Thoracic aorta (tissue), 2 donors: ENCODE data around the gene SMPD3. TPM values are rescaled to one million over a fixed set of nuclear protein-coding genes. Genes with fewer than 3 reads are reported as not detected.

Experiments
- ATAC-seq: fragments of 150-250 bp; one replicate; pipeline ENCODE4 v1.8.0; 2017; ENCODE audit warnings: low read depth; ENCODE audit not compliant: insufficient number of reproducible peaks, low FRiP score
- DNase-seq: peaks from one replicate; pipeline ENCODE4 v3.0.0-alpha.2; 2020; ENCODE audit warnings: low spot score
- H3K27ac ChIP-seq, 2 donors: fragments of 200-600 bp; sonication (generic); 1 replicate in 1 of 2; 2 replicates in 1 of 2; pipeline ENCODE4 v1.5.1; 2016; ENCODE audit warnings: mild to moderate bottlenecking in 2 of 2, moderate library complexity in 2 of 2
- H3K27me3 ChIP-seq: fragments of 200-600 bp; sonication (generic); replicated peaks from 2 replicates; pipeline ENCODE4 v1.6.0; 2016; ENCODE audit warnings: mild to moderate bottlenecking; ENCODE audit not compliant: insufficient read depth
- H3K36me3 ChIP-seq: fragments of 200-600 bp; sonication (generic); one replicate; pipeline ENCODE4 v1.5.1; 2016
- H3K4me1 ChIP-seq, 2 donors: fragments of 200-600 bp; sonication (generic); 1 replicate in 1 of 2; 2 replicates in 1 of 2; pipeline versions ENCODE4 v1.5.1 to v1.6.0; 2016; ENCODE audit warnings: low read depth in 2 of 2, mild to moderate bottlenecking in 1 of 2; ENCODE audit not compliant: control insufficient read depth in 1 of 2
- H3K4me3 ChIP-seq: fragments of 200-600 bp; sonication (generic); 2 replicates; pipeline ENCODE4 v1.5.1; 2016; ENCODE audit warnings: mild to moderate bottlenecking
- H3K9me3 ChIP-seq: fragments of 200-600 bp; sonication (generic); 2 replicates; pipeline ENCODE4 v1.5.1; 2016
- CTCF ChIP-seq: fragments of 200-600 bp; sonication (generic); IDR thresholded peaks from one replicate; pipeline ENCODE4 v1.5.1; 2019; ENCODE audit warnings: antibody characterized with exemption
- total RNA-seq, 2 donors: library from RNA; depleted of rRNA; stranded (reverse); fragments of >200 nt; gene quantifications; one replicate each; pipeline versions ENCODE4 v1.1.0 to v1.2.3, GENCODE V29; 2016

The SMPD3 gene
- total RNA-seq, 2 donors from 2014 or later: 0.41 to 6.5 TPM

GRCh38 chr16:68434624-68435210 lies 13.6 kb downstream of the SMPD3 start:
- no peak for DNase-seq
- Histone ChIP-seq H3K27me3 (no peaks in the 10 kb centered on the region), H3K36me3 (no peaks in the 10 kb centered on the region), H3K27ac (no peak overlapping the region), H3K4me3 (no peak overlapping the region), H3K4me1 (no peaks in the 10 kb centered on the region), H3K9me3 (no peaks in the 10 kb centered on the region)
- TF ChIP-seq CTCF: no peak
- ATAC-seq: no peak

GRCh38 chr16:68433316-68433715 lies 15.0 kb downstream of the SMPD3 start:
- DNase-seq: no peak
- H3K27me3 ChIP-seq: no peaks in the 10 kb centered on the region
- TF ChIP-seq CTCF: no peak

GRCh38 chr16:68432701-68433100 lies 15.6 kb downstream of the SMPD3 start:
- H3K27ac ChIP-seq: no peak overlapping the region
- DNase-seq (no peak), ATAC-seq (no peak)
- no peaks in the 10 kb centered on the region for H3K9me3 ChIP-seq
- no peak for TF ChIP-seq CTCF
- H3K4me1 ChIP-seq: no peaks in the 10 kb centered on the region
- H3K4me3 ChIP-seq: no peak overlapping the region
- H3K27me3 ChIP-seq: no peaks in the 10 kb centered on the region
- no peaks in the 10 kb centered on the region for H3K36me3 ChIP-seq

More at GRCh38 chr16:68433316-68433715, 15.0 kb downstream of the SMPD3 start:
- no peak for ATAC-seq
- no peaks in the 10 kb centered on the region for H3K4me1 ChIP-seq
- no peak overlapping the region for H3K27ac ChIP-seq
- H3K9me3 ChIP-seq: no peaks in the 10 kb centered on the region
- no peaks in the 10 kb centered on the region for H3K36me3 ChIP-seq
- H3K4me3 ChIP-seq: no peak overlapping the region

GRCh38 chr16:68429076-68429854 lies 19.0 kb downstream of the SMPD3 start:
- Histone ChIP-seq H3K27ac (no peak overlapping the region), H3K36me3 (no peaks in the 10 kb centered on the region), H3K4me3 (no peak overlapping the region), H3K4me1 (no peaks in the 10 kb centered on the region), H3K27me3 (no peaks in the 10 kb centered on the region), H3K9me3 (no peaks in the 10 kb centered on the region)
- ATAC-seq: no peak
- TF ChIP-seq CTCF: no peak
- no peak for DNase-seq

- ATAC-seq: no peak
- no peaks in the 10 kb centered on the region for H3K27me3 ChIP-seq
- no peak for DNase-seq
- H3K4me3 ChIP-seq: no peak overlapping the region
- H3K4me1 ChIP-seq: no peaks in the 10 kb centered on the region
- TF ChIP-seq CTCF: no peak
- H3K27ac ChIP-seq: no peak overlapping the region
- H3K9me3 ChIP-seq: no peaks in the 10 kb centered on the region
- H3K36me3 ChIP-seq: no peaks in the 10 kb centered on the region
These were observed 20.5 kb downstream of the SMPD3 start for GRCh38 chr16:68427649-68428303.
